Glomerular visceral epithelial cell (primary cell): ENCODE measurements around the gene PLD4.
"Not testable (repeated sequence)": the region's sequence is repeated elsewhere in the genome, so short reads cannot be mapped to it uniquely, and the experiment has no call there.

Source experiments
- DNase-seq: peaks from one replicate; pipeline ENCODE4 v3.0.0-alpha.2; 2016; ENCODE audit errors: extremely low spot score

PLD4 gene

GRCh38 chr14:104941508-104942365 lies 17.1 kb downstream of the PLD4 start:
- no peak for DNase-seq

- no peak for DNase-seq
Measured at GRCh38 chr14:104942586-104942985, 17.9 kb downstream of the PLD4 start.

GRCh38 chr14:104943216-104944015 lies 18.7 kb downstream of the PLD4 start:
- DNase-seq, result not testable (repeated sequence)

GRCh38 chr14:104944016-104944308 lies 19.3 kb downstream of the PLD4 start:
- not testable (repeated sequence) for DNase-seq

- DNase-seq, result not testable (repeated sequence)
Measured at GRCh38 chr14:104944436-104945205, 19.9 kb downstream of the PLD4 start.

DNA sequence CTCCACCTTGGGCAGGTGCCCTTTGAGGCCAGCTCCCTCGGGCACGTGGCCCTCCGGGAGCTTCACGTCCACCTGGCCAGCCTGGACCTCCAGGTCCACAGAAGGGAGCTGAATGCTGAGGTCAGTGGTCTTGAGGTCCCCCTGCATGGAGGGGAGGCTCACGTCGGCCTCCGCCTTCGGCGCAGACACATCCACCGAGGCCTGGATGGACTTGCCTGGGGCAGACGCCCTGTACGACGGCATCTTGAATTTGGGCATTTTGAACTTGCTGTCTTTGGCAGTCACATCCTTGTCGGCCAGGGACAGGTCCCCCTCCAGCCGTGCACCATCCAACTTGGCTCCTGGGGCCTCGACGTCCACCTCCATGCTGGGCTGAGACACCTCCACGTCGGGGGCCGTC lies 20.6 kb downstream of the PLD4 start:
- DNase-seq, result not testable (repeated sequence)

GRCh38 chr14:104945986-104946965 lies 21.6 kb downstream of the PLD4 start:
- not testable (repeated sequence) for DNase-seq

GRCh38 chr14:104947201-104947600 lies 22.5 kb downstream of the PLD4 start:
- DNase-seq, result not testable (repeated sequence)

- not testable (repeated sequence) for DNase-seq
Measured at GRCh38 chr14:104947881-104948735, 23.4 kb downstream of the PLD4 start.

DNA sequence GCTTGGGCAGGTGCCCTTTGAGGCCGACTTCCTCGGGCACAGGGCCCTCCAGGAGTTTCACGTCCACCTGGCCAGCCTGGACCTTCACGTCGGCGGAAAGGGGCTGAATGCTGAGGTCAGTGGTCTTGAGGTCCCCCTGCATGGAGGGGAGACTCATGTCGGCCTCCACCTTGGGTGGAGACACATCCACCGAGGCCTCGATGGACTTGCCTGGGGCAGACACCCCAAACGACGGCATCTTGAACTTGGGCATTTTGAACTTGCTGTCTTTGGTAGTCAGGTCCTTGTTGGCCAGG lies 24.0 kb downstream of the PLD4 start:
- no peak for DNase-seq

DNA sequence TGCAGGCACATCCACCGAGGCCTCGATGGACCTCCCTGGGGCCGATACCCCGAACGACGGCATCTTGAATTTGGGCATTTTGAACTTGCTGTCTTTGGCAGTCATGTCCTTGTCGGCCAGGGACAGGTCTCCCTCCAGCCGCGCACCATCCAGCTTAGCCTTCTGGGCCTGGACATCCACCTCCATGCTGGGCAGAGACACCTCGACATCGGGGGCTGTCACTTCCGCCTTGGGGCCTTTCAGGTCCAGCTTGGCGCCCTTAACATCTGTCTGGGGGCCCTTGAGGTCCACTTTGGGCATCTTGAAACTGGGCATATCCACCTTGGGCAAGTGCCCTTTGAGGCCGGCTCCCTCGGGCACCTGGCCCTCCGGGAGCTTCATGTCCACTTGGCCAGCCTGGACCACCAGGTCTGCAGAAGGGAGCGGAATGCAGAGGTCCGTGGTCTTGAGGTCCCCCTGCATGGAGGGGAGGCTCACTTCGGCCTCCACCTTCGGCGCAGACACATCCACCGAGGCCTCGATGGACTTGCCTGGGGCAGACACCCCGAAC lies 24.8 kb downstream of the PLD4 start:
- not testable (repeated sequence) for DNase-seq

- no peak for DNase-seq
Measured at GRCh38 chr14:104950021-104950420, 25.3 kb downstream of the PLD4 start.

GRCh38 chr14:104950701-104951100 lies 26.0 kb downstream of the PLD4 start:
- not testable (repeated sequence) for DNase-seq

DNA sequence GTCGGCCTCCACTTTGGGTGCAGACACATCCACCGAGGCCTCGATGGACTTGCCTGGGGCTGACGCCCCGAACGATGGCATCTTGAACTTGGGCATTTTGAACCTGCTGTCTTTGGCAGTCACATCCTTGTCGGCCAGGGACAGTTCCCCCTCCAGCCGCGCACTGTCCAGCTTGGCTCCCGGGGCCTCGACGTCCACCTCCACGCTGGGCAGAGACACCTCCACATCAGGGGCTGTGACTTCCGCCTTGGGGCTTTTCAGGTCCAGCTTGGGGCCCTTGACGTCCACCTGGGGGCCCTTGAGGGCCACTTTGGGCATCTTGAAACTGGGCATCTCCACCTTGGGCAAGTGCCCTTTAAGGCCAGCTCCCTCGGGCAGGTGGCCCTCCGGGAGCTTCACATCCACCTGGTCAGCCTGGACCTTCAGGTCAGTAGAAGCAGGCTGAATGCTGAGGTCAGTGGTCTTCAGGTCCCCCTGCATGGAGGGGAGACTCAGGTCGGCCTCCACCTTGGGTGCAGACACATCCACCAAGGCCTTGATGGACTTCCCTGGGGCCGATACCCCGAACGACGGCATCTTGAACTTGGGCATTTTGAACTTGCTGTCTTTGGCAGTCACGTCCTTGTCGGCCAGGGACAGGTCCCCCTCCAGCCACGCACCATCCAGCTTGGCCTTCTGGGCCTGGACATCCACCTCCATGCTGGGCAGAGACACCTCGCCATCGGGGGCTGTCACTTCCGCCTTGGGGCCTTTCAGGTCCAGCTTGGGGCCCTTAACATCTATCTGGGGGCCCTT lies 27.4 kb downstream of the PLD4 start:
- DNase-seq, result not testable (repeated sequence)

GRCh38 chr14:104953097-104953496 lies 28.4 kb downstream of the PLD4 start:
- DNase-seq, result no peak

DNA sequence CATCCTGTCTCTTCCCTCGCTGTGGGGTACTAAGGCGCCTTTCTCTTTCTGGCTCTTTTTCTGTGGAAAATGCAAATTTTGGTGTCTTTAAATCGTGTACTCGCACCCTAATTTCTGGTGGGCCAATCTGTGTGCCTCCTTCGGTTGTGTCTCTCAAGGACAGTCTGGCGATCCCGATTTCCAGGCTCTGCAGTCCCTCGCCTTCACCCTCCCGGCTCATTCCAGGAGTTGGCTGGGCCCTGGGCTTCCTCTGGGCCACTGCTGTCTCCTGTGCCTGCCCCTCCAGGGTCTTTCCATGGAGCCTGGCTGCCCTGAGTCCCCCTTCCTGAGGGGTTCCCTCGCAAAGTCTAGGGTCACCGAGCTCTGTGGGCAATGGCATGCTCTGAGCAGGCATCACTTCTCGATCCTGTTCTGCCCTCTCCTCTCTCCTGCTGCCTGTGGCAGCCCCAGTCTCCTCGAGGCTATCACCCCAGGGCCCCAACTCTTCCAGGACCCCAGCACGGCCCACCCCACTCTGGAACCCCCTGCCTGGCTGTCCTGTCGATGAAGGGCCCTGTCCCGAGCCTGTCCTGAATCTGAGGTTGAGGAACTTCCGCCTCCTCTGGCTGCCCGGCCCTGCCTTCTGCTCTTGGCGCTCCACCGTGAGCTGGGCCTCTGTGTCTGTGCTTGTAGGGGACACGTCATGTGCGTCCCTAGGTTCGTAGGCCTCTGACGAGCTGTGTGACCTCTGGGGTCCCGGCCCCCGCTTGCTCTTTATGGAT lies 29.4 kb downstream of the PLD4 start:
- no peak for DNase-seq

- DNase-seq, result no peak
Measured at GRCh38 chr14:104954746-104955395, 30.2 kb downstream of the PLD4 start.

DNA sequence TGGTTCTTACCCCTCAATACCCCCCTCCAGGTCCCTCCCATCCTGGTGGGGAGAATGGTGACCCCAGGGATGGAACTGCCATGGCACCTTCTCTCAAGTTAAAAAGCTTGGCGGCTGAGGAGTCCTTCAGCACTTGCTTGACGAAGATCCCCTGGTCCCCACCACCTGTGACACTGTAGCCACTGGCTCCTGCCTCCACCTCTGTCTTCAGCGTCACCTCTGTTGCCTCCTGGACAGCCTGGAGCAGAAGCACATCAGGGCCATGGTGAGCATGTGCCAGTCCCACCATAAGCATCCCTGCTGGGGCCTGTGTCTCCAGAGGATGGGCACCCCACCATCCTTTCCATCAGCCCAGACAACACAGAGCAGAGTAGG lies 30.7 kb downstream of the PLD4 start:
- DNase-seq, result no peak
